ENCODE results near the gene SERGEF.

SERGEF gene

GRCh38 chr11:17954395-17955252 is 58.2 kb downstream of the SERGEF start:
- in situ Hi-C loops (cut with HindIII; ENCODE audit: low sequenced_read_pairs) = no loop called here

GRCh38 chr11:17952487-17952886 is 60.4 kb downstream of the SERGEF start:
- in situ Hi-C loops (cut with HindIII; ENCODE audit: low sequenced_read_pairs) = no loop called here

DNA sequence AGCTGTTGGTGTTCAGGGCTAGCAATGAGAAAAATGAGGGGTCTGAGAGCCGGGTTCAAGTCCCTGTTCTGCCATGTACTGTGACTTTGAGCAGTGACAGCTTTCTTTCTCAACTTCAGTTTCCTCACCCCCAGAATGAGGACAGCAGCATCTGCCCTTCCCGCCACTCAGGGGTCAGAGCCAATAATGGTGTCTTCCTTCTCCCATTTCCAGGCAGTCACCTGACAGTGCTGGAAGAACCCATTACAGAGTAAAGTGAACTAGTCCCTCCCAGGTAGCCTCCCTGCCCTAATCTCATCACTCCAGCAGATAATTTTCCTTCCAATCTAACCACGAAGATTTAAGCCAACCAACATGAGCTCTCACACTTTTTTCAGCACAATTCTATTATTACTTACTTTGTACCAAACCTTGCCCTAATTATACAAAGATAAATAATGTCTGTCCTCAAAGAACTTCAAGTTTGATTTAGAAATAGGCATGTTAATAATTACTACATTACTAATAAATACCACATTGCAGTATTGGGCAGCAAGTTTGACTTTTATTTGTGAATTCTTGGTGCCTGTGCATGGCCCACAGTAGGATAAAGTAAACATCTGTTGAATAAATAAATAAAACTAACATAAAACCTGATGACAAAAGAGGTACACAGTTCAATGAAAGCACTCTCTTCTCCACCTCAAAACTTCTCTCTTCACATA is 61.0 kb downstream of the SERGEF start:
- in situ Hi-C loops (cut with HindIII; ENCODE audit: low sequenced_read_pairs) = no loop called here

DNA sequence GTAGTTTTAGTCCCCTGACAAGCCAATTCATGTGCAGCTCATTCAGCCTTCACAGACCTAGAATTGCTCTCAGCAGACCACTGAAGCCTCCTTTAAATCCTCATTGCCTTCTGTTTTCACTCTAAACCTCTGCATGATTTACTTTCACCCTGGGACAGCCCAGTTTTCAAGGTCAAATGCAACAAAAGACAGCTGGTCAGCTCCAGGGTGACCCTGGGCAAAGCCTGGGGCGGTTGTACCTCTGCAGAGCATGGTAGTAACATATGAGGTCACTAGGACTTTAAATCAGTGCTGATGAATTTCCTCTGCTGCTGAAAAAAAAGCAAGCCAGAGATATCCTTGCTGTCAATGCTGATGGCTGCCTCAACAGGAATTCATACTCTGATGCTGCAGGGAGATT is 62.2 kb downstream of the SERGEF start:
- in situ Hi-C loops (cut with HindIII; ENCODE audit: low sequenced_read_pairs) = no loop called here

DNA sequence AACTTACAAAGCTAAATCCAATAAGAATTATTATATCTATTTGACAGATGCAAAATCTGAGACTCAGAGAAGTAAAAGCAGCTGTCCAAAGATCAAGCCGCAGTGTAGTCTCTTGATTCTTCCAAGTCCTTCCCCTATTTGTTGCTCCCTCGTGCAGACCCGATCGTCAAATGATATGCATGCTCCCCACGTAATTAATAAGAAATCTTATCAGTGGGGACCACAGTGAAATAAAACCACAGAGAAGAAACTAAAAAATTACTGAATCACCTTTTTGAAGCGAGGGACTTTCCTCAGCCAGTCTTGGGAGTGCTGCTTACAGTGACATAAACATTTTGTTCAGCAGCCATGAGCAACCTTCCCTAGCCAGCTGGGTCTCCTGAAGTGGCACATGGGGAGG is 64.6 kb downstream of the SERGEF start:
- in situ Hi-C loops (cut with HindIII; ENCODE audit: low sequenced_read_pairs) = no loop called here

DNA sequence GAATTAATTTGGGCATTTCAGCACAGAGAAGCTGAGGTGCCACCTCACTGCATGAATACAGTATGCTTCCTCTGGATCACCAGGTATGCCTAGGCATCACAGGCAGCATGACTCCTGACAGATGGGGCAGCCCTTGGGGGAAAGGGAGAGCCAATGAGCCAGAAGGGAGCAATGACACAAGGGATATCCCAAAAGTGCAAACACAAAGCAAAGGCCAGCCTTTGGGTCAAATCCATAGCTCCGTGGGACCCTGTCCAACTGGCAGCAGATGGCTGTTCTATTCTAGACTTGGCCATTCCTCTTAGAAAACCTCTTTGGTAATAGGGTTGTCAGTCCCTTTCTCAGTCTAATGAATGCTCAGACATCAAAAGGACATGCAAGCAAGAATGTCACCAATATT is 73.3 kb downstream of the SERGEF start:
- in situ Hi-C loops (cut with HindIII; ENCODE audit: low sequenced_read_pairs) = no loop called here

DNA sequence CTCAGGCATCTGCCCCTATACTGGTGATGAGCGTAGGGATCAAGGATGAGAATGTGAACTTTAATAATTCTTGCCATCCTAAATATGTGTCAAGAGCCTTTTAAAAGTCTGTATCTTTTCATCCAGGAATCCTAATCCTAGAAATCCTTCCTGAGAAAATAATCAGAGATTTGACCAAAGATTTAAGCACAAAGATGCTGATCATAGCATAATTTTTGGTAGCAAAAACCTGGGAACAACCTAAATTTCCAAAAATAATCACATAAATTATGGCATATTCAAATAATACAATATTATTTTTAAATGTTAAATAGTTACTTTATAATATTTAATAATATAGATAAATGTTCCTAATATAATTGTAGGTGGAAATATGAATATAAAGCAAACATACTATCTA is 76.1 kb downstream of the SERGEF start:
- in situ Hi-C loops (cut with HindIII; ENCODE audit: low sequenced_read_pairs) = no loop called here

GRCh38 chr11:17934194-17934593 is 78.7 kb downstream of the SERGEF start:
- in situ Hi-C loops (cut with HindIII; ENCODE audit: low sequenced_read_pairs) = no loop called here

- in situ Hi-C loops (cut with HindIII; ENCODE audit: low sequenced_read_pairs) = no loop called here
Measured at GRCh38 chr11:17933708-17934107, 79.1 kb downstream of the SERGEF start.

- in situ Hi-C loops (cut with HindIII; ENCODE audit: low sequenced_read_pairs) = no loop called here
Measured at GRCh38 chr11:17932472-17932871, 80.4 kb downstream of the SERGEF start.

DNA sequence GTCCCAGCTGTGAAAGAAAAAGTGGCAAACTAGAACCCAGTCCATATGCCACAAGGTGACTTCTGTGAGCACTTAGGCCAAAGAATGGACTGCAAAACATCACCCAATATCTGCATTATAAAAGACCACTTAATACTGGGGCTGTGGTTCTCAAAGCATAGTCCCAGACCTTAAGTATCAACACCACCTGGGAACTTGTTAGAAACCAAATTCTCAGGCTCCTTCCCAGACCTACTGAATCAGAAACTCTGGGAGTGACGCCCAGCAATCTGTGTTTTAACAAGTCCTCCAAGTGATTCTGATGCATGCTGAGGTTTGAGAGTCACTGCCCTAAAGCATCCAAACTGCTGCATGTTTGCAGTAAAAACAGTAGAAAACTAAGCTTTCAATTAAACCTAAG is 81.3 kb downstream of the SERGEF start:
- in situ Hi-C loops (cut with HindIII; ENCODE audit: low sequenced_read_pairs) = no loop called here

DNA sequence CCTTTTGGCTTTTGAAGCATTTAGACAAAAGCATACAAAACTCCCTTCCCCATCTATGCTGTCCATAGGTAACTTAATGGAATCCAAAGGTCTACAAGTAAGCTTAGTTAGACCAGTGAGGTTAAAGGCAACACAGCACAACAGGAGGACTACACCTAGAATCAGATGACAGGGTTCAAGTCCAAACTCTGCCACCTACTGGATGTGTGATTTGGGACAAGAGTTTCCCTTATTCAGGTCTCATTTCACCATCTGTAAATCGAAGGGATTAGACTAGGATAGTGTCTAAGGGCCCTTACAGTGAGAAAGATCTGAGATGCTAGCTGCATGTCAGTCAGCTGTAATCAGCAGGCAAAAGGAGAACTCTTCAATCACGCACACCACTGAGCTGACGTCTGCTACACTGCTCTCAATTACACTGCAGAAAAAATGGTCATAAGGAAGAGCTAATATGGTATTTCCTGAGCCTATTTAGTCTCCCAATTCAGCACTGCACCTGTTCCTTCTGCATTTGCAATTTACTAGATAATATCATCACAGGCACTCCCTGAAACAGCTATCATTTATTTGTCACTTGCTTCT is 82.2 kb downstream of the SERGEF start:
- in situ Hi-C loops (cut with HindIII; ENCODE audit: low sequenced_read_pairs) = no loop called here

DNA sequence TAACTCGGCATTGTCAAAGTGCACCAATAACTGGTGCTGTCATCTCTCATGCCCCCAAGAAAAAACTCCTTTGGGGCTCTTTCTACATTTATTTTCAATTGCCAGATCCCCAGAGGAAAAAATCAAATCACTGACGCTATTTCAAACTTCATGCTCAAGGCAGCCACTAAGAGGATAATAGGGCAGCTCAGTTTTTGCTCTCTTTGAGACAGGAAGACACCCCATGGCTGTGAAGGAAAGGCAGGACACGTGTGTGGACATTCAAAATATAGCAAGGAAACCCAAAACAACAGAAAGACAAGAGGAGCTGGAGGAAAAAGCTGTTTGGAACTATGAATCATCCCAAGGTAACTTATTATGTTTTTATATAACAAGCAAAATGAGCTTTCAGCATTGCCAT is 83.7 kb downstream of the SERGEF start:
- in situ Hi-C loops (cut with HindIII; ENCODE audit: low sequenced_read_pairs) = no loop called here

DNA sequence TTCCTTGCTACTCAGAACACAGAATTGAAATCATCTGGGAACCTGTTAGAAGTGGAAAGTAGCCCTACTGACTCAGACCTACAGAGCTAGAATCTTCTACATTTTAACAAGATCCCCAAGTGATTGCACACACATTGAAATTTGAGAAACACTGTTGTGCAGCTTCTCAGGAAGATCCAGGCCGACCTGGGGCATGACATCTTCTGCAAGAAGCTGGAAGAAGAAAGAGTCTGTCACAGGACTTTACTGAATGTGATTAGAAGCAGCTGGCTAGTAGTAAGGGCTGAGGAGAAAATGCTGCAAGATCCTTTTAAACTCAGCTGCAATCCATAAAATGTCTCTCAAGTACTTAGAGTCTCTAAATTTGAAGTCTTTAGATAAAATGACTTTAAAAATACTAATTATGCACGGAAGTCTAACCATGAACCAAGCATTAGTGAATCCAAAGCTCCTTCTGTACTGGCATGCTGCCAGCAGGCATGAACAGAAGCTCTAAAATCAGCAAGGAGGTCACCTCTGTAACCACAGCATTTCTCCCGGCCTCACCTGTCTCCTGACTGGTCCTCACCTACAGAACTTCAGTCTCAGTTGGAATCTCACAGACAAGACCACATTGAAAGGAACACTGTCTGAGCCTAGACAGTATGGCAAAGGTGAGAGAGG is 85.0 kb downstream of the SERGEF start:
- in situ Hi-C loops (cut with HindIII; ENCODE audit: low sequenced_read_pairs) = no loop called here

GRCh38 chr11:17927041-17927440 is 85.8 kb downstream of the SERGEF start:
- in situ Hi-C loops (cut with HindIII; ENCODE audit: low sequenced_read_pairs) = no loop called here

GRCh38 chr11:17924713-17925112 is 88.1 kb downstream of the SERGEF start:
- in situ Hi-C loops (cut with HindIII; ENCODE audit: low sequenced_read_pairs) = no loop called here

DNA sequence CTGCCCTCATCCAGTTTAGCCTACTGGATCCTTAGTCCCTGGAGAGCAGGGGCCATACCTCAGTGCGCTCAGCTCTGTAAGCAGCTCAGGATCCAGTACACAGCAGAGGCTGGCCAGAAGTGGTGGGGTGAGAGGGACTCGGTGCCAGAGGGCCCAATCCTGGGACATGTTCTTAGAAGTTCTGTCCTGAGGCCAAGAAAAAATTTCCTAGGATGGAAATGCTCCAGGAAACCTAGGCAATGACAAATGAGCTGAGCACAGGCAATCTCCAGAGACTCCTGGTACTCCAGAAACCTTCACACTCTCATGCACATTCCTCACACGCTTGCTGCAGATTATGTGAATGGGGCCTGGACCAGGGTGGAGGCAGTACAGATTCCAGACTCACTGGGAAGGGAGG is 89.6 kb downstream of the SERGEF start:
- in situ Hi-C loops (cut with HindIII; ENCODE audit: low sequenced_read_pairs) = no loop called here

GRCh38 chr11:17922416-17922788 is 90.4 kb downstream of the SERGEF start:
- in situ Hi-C loops (cut with HindIII; ENCODE audit: low sequenced_read_pairs) = no loop called here

- in situ Hi-C loops (cut with HindIII; ENCODE audit: low sequenced_read_pairs) = no loop called here
Measured at GRCh38 chr11:17921659-17922415, 91.0 kb downstream of the SERGEF start.

- in situ Hi-C loops (cut with HindIII; ENCODE audit: low sequenced_read_pairs) = no loop called here
Measured at GRCh38 chr11:17918049-17918605, 94.7 kb downstream of the SERGEF start.

Data from DLD1 (cell line).